Measurements from ENCODE around the gene GUCY2D.

- TF ChIP-seq ZNF274 (IDR thresholded peaks at IDR 0.05; ENCODE audit: low read depth, low read length): no peak
- TF ChIP-seq SUZ12 (IDR thresholded peaks at IDR 0.05; ENCODE audit: extremely low read depth, insufficient read depth, insufficient read length): no peak
Measured at GRCh38 chr17:7988750-7989178, 13.7 kb upstream of the GUCY2D start.
